Stomach (tissue), 4 donors: ENCODE measurements around the gene BATF.

Experiments used
- POLR2A ChIP-seq, 4 donors: fragments of 450-650 bp; IDR thresholded peaks; one replicate each; pipeline ENCODE4 v1.6.1; 2016; ENCODE audit warnings: antibody characterized with exemption in 4 of 4, control low read depth in 2 of 4, mild to moderate bottlenecking in 1 of 4, moderate library complexity in 1 of 4
- TF ChIP-seq, protein P1 (sequence below), 7 experiments: fragments of 450-650 bp in 4 of 7; fragments of 200-600 bp in 3 of 7; sonication (generic) in 3 of 7; IDR thresholded peaks; one replicate each; pipeline ENCODE4 v1.5.1; 2016 to 2019; ENCODE audit warnings: antibody characterized with exemption in 7 of 7, control low read depth in 2 of 7, mild to moderate bottlenecking in 1 of 7

DNA sequence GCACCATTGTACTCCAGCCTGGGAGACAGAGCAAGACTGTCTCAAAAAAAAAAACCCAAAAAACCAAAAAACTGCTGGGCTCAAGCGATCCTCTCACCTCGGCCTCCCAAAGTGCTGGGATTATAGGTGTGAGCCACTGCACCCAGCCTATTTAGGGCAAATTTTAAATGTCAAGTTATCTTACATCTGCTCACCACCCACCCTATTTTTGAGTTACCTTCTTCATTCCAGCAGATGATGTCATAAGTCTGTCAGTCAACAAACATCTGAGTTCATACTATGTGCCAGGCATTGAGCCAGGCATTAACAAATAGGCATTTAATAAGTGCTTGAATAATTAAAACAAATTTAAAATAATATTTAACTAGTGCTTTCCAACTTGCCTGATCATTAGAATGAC is 21.5 kb downstream of the BATF start:
- TF ChIP-seq, protein P1, sequence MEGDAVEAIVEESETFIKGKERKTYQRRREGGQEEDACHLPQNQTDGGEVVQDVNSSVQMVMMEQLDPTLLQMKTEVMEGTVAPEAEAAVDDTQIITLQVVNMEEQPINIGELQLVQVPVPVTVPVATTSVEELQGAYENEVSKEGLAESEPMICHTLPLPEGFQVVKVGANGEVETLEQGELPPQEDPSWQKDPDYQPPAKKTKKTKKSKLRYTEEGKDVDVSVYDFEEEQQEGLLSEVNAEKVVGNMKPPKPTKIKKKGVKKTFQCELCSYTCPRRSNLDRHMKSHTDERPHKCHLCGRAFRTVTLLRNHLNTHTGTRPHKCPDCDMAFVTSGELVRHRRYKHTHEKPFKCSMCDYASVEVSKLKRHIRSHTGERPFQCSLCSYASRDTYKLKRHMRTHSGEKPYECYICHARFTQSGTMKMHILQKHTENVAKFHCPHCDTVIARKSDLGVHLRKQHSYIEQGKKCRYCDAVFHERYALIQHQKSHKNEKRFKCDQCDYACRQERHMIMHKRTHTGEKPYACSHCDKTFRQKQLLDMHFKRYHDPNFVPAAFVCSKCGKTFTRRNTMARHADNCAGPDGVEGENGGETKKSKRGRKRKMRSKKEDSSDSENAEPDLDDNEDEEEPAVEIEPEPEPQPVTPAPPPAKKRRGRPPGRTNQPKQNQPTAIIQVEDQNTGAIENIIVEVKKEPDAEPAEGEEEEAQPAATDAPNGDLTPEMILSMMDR (IDR thresholded peaks at IDR 0.05): no peak
- no peak for TF ChIP-seq POLR2A (IDR thresholded peaks at IDR 0.05)
